Activated T-cell treated with anti-CD3 and anti-CD28 coated beads, Interleukin-2, amount 50 U/mL, for 4 hours (primary cell): ENCODE data around the gene OCA2. TPM values are rescaled to one million over a fixed set of nuclear protein-coding genes. Genes with fewer than 3 reads are reported as not detected.

Source experiments
- ATAC-seq, 2 donors: fragments of 200-7000 bp; cut with Tn5 transposase; one replicate each; pipeline ENCODE4 v1.10.0; 2021
- DNase-seq: peaks from one replicate; pipeline ENCODE4 v3.0.0-alpha.2; 2020
- H3K27me3 Mint-ChIP-seq: one replicate; pipeline ENCODE4 v1.8.0; 2021; ENCODE audit warnings: low read depth, mixed read lengths
- H3K36me3 Mint-ChIP-seq: one replicate; pipeline ENCODE4 v1.8.0; 2022; ENCODE audit warnings: mixed read lengths; ENCODE audit not compliant: insufficient read depth
- H3K4me1 Mint-ChIP-seq: one replicate; pipeline ENCODE4 v1.8.0; 2021; ENCODE audit warnings: low read depth, mixed read lengths
- H3K4me3 Mint-ChIP-seq: one replicate; pipeline ENCODE4 v1.8.0; 2021; ENCODE audit warnings: mild to moderate bottlenecking, moderate library complexity, mixed read lengths
- H3K9me3 Mint-ChIP-seq: one replicate; pipeline ENCODE4 v1.8.0; 2021; ENCODE audit warnings: mixed read lengths
- total RNA-seq, 3 donors: library from RNA; stranded (reverse); gene quantifications; one replicate each; pipeline ENCODE4 v1.2.1, GENCODE V29; 2021

OCA2 gene
- total RNA-seq, 3 donors from 2014 or later: not detected

- no peaks in the 10 kb centered on the region for H3K4me1 Mint-ChIP-seq
- no peak for DNase-seq
- H3K4me3 Mint-ChIP-seq: no peak overlapping the region
- no peaks in the 10 kb centered on the region for H3K27me3 Mint-ChIP-seq
- ATAC-seq: no peak
- H3K9me3 Mint-ChIP-seq: no peaks in the 10 kb centered on the region
- H3K36me3 Mint-ChIP-seq: no peaks in the 10 kb centered on the region
These were observed 306.3 kb downstream of the OCA2 start for GRCh38 chr15:27792756-27793264.

GRCh38 chr15:27790270-27790669 lies 308.8 kb downstream of the OCA2 start:
- H3K4me3 Mint-ChIP-seq: no peak overlapping the region
- no peaks in the 10 kb centered on the region for H3K27me3 Mint-ChIP-seq
- H3K9me3 Mint-ChIP-seq: no peaks in the 10 kb centered on the region
- ATAC-seq (no peak), DNase-seq (no peak)
- no peaks in the 10 kb centered on the region for H3K36me3 Mint-ChIP-seq
- no peaks in the 10 kb centered on the region for H3K4me1 Mint-ChIP-seq

GRCh38 chr15:27787931-27788330 lies 311.2 kb downstream of the OCA2 start:
- H3K4me3 Mint-ChIP-seq: no peak overlapping the region
- no peaks in the 10 kb centered on the region for H3K4me1 Mint-ChIP-seq
- no peaks in the 10 kb centered on the region for H3K9me3 Mint-ChIP-seq
- DNase-seq (no peak), ATAC-seq (no peak)
- no peaks in the 10 kb centered on the region for H3K27me3 Mint-ChIP-seq
- H3K36me3 Mint-ChIP-seq: no peaks in the 10 kb centered on the region

GRCh38 chr15:27784107-27784506 lies 315.0 kb downstream of the OCA2 start:
- Mint-ChIP-seq H3K27me3 (no peaks in the 10 kb centered on the region), H3K4me3 (no peak overlapping the region), H3K9me3 (peaks cover 4% of the 10 kb centered on the region), H3K36me3 (no peaks in the 10 kb centered on the region), H3K4me1 (no peaks in the 10 kb centered on the region)
- ATAC-seq: no peak
- DNase-seq: no peak

- H3K9me3 Mint-ChIP-seq: peaks cover 4% of the 10 kb centered on the region
- ATAC-seq (no peak), DNase-seq (no peak)
- H3K36me3 Mint-ChIP-seq: no peaks in the 10 kb centered on the region
- H3K4me3 Mint-ChIP-seq: no peak overlapping the region
- H3K27me3 Mint-ChIP-seq: no peaks in the 10 kb centered on the region
- H3K4me1 Mint-ChIP-seq: no peaks in the 10 kb centered on the region
These were observed 315.4 kb downstream of the OCA2 start for GRCh38 chr15:27783678-27784077.

GRCh38 chr15:27782125-27782524 lies 317.0 kb downstream of the OCA2 start:
- no peaks in the 10 kb centered on the region for H3K4me1 Mint-ChIP-seq
- no peak overlapping the region for H3K4me3 Mint-ChIP-seq
- ATAC-seq (no peak), DNase-seq (no peak)
- no peaks in the 10 kb centered on the region for H3K36me3 Mint-ChIP-seq
- H3K27me3 Mint-ChIP-seq: no peaks in the 10 kb centered on the region
- peaks cover 4% of the 10 kb centered on the region for H3K9me3 Mint-ChIP-seq

GRCh38 chr15:27776501-27776900 lies 322.6 kb downstream of the OCA2 start:
- Mint-ChIP-seq H3K4me3 (no peak overlapping the region), H3K4me1 (no peaks in the 10 kb centered on the region), H3K9me3 (peaks cover 12% of the 10 kb centered on the region), H3K36me3 (no peaks in the 10 kb centered on the region), H3K27me3 (no peaks in the 10 kb centered on the region)
- ATAC-seq (no peak), DNase-seq (no peak)

GRCh38 chr15:27774638-27775037 lies 324.5 kb downstream of the OCA2 start:
- H3K36me3 Mint-ChIP-seq: no peaks in the 10 kb centered on the region
- H3K9me3 Mint-ChIP-seq: peaks cover 10% of the 10 kb centered on the region
- H3K4me1 Mint-ChIP-seq: no peaks in the 10 kb centered on the region
- no peak overlapping the region for H3K4me3 Mint-ChIP-seq
- DNase-seq: no peak
- no peaks in the 10 kb centered on the region for H3K27me3 Mint-ChIP-seq
- no peak for ATAC-seq

- H3K36me3 Mint-ChIP-seq: no peaks in the 10 kb centered on the region
- no peaks in the 10 kb centered on the region for H3K27me3 Mint-ChIP-seq
- no peaks in the 10 kb centered on the region for H3K4me1 Mint-ChIP-seq
- H3K4me3 Mint-ChIP-seq: no peak overlapping the region
- DNase-seq (no peak), ATAC-seq (no peak)
- peaks cover 9% of the 10 kb centered on the region for H3K9me3 Mint-ChIP-seq
These were observed 324.9 kb downstream of the OCA2 start for GRCh38 chr15:27774191-27774590.

GRCh38 chr15:27771892-27772291 lies 327.2 kb downstream of the OCA2 start:
- H3K9me3 Mint-ChIP-seq: peaks cover 11% of the 10 kb centered on the region
- no peaks in the 10 kb centered on the region for H3K36me3 Mint-ChIP-seq
- H3K27me3 Mint-ChIP-seq: no peaks in the 10 kb centered on the region
- no peak for DNase-seq
- ATAC-seq: no peak
- no peaks in the 10 kb centered on the region for H3K4me1 Mint-ChIP-seq
- H3K4me3 Mint-ChIP-seq: no peak overlapping the region

- Mint-ChIP-seq H3K4me3 (no peak overlapping the region), H3K9me3 (peaks cover 9% of the 10 kb centered on the region), H3K27me3 (no peaks in the 10 kb centered on the region), H3K4me1 (no peaks in the 10 kb centered on the region), H3K36me3 (no peaks in the 10 kb centered on the region)
- no peak for DNase-seq
- no peak for ATAC-seq
These were observed 328.2 kb downstream of the OCA2 start for GRCh38 chr15:27770769-27771554.

- H3K4me1 Mint-ChIP-seq: no peaks in the 10 kb centered on the region
- no peaks in the 10 kb centered on the region for H3K36me3 Mint-ChIP-seq
- ATAC-seq (no peak), DNase-seq (no peak)
- H3K4me3 Mint-ChIP-seq: no peak overlapping the region
- peaks cover 9% of the 10 kb centered on the region for H3K9me3 Mint-ChIP-seq
- no peaks in the 10 kb centered on the region for H3K27me3 Mint-ChIP-seq
These were observed 329.0 kb downstream of the OCA2 start for GRCh38 chr15:27770086-27770607.

GRCh38 chr15:27769652-27770051 lies 329.5 kb downstream of the OCA2 start:
- H3K9me3 Mint-ChIP-seq: peaks cover 9% of the 10 kb centered on the region
- no peaks in the 10 kb centered on the region for H3K4me1 Mint-ChIP-seq
- no peaks in the 10 kb centered on the region for H3K36me3 Mint-ChIP-seq
- ATAC-seq: no peak
- H3K4me3 Mint-ChIP-seq: no peak overlapping the region
- no peaks in the 10 kb centered on the region for H3K27me3 Mint-ChIP-seq
- DNase-seq: no peak

GRCh38 chr15:27768732-27769475 lies 330.2 kb downstream of the OCA2 start:
- no peak for DNase-seq
- no peak for ATAC-seq
- Mint-ChIP-seq H3K4me1 (no peaks in the 10 kb centered on the region), H3K4me3 (no peak overlapping the region), H3K27me3 (no peaks in the 10 kb centered on the region), H3K9me3 (peaks cover 9% of the 10 kb centered on the region), H3K36me3 (no peaks in the 10 kb centered on the region)
